H1 (cell line): ENCODE results near the gene PITPNC1. TPM values are rescaled to one million over a fixed set of nuclear protein-coding genes. Genes with fewer than 3 reads are reported as not detected.

ENCODE experiments used
- RAD21 ChIP-seq, 2 experiments: IDR thresholded peaks in 1 of 2; conservative IDR thresholded peaks in 1 of 2; 2 replicates each; pipeline ENCODE4 v1.6.1; 2011; ENCODE audit warnings: low read depth in 2 of 2, low read length in 2 of 2, improper control_type of control experiment in 1 of 2, inconsistent platforms in 1 of 2, mild to moderate bottlenecking in 1 of 2, moderate library complexity in 1 of 2
- SAP30 ChIP-seq: fragments of 300-600 bp; sonication (generic); IDR thresholded peaks from 2 replicates; pipeline ENCODE4 v1.7.1; 2012; ENCODE audit warnings: low read length, moderate library complexity, mild to moderate bottlenecking, inconsistent platforms; ENCODE audit not compliant: insufficient read depth, insufficient replicate concordance
- polyA plus RNA-seq, 7 experiments: library from polyadenylated mRNA; depleted of rRNA in 3 of 7; stranded (reverse) in 5 of 7; unstranded in 2 of 7; fragments of >200 nt in 5 of 7; fragments of 200-250 nt in 2 of 7; gene quantifications; 1 replicate in 5 of 7; 2 replicates in 1 of 7; 4 replicates in 1 of 7; pipeline versions ENCODE4 v1.2.1 to v1.2.3, GENCODE V29; 2011 to 2013; ENCODE audit warnings: missing spikeins in 2 of 7, mixed read lengths in 2 of 7
- total RNA-seq: library from RNA; stranded (reverse); fragmentation: NEBNext Ultra II Directional; extraction: Animal tissue kit (Norgen Biotek cat#: 25700); gene quantifications from 2 replicates; pipeline ENCODE4 v1.2.1, GENCODE V29; 2021

Gene PITPNC1
- total and polyA plus RNA-seq, 2 of the 8 experiments (the other 6 are each of a cell fraction or from before 2014, with no cell fraction given): 17.6 to 54.7 TPM

DNA sequence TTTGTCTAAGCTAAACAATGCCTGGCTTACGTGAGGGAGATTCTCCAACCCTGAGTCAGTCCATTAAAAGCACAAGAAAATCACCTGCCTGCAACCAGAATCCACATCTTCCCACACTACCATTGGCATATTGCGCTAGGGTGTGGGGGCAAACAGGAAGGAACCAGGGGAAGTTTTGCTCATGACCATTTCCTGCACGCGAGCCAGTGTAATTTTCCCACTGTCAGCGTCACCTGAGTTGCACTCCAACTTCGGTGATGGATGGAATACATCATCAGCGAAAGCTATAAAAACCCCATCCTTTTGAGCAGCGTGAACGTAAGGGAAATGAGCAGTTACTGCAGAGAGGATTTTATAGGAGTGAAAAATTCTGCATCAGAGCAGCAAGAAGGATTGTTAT is 172.7 kb downstream of the PITPNC1 start (continued):
- TF ChIP-seq SAP30: no peak
- no peak for TF ChIP-seq RAD21 (IDR thresholded peaks at IDR 0.05 in 1 of 2, conservative IDR thresholded peaks at IDR 0.05 in 1 of 2; ENCODE audit: low read depth in 2 of 2, low read length in 2 of 2)
- TF ChIP-seq, all 59 proteins: peak for 0
